ENCODE measurements around the gene MCF2L2.
"Not testable (repeated sequence)": the region's sequence is repeated elsewhere in the genome, so short reads cannot be mapped to it uniquely, and the experiment has no call there.

Gene MCF2L2

GRCh38 chr3:183210341-183210740 is 218.1 kb downstream of the MCF2L2 start:
- DNase-seq (ENCODE audit: low read depth in 2 of 2): no peak

GRCh38 chr3:183208800-183209199 is 219.6 kb downstream of the MCF2L2 start:
- no peak for DNase-seq (ENCODE audit: low read depth in 2 of 2)

- DNase-seq (ENCODE audit: low read depth in 2 of 2): no peak
Measured at GRCh38 chr3:183208260-183208659, 220.2 kb downstream of the MCF2L2 start.

- DNase-seq (ENCODE audit: low read depth in 2 of 2): no peak
Measured at GRCh38 chr3:183203670-183204069, 224.7 kb downstream of the MCF2L2 start.

GRCh38 chr3:183202004-183202722 is 226.3 kb downstream of the MCF2L2 start:
- no peak for DNase-seq (ENCODE audit: low read depth in 2 of 2)

GRCh38 chr3:183198939-183199338 is 229.5 kb downstream of the MCF2L2 start:
- no peak for DNase-seq (ENCODE audit: low read depth in 2 of 2)

- no peak for DNase-seq (ENCODE audit: low read depth in 2 of 2)
Measured at GRCh38 chr3:183197734-183198133, 230.7 kb downstream of the MCF2L2 start.

- no peak for DNase-seq (ENCODE audit: low read depth in 2 of 2)
Measured at GRCh38 chr3:183195266-183195665, 233.2 kb downstream of the MCF2L2 start.

- DNase-seq (ENCODE audit: low read depth in 2 of 2): no peak
Measured at GRCh38 chr3:183193762-183194689, 234.4 kb downstream of the MCF2L2 start.

- no peak for DNase-seq (ENCODE audit: low read depth in 2 of 2)
Measured at GRCh38 chr3:183192650-183193300, 235.6 kb downstream of the MCF2L2 start.

GRCh38 chr3:183189641-183190040 is 238.8 kb downstream of the MCF2L2 start:
- no peak for DNase-seq (ENCODE audit: low read depth in 2 of 2)

- DNase-seq (ENCODE audit: low read depth in 2 of 2): no peak
Measured at GRCh38 chr3:183188895-183189462, 239.4 kb downstream of the MCF2L2 start.

- no peak for DNase-seq (ENCODE audit: low read depth in 2 of 2)
Measured at GRCh38 chr3:183185696-183186095, 242.7 kb downstream of the MCF2L2 start.

- DNase-seq (ENCODE audit: low read depth in 2 of 2): no peak
Measured at GRCh38 chr3:183182732-183183610, 245.4 kb downstream of the MCF2L2 start.

GRCh38 chr3:183182073-183182472 is 246.3 kb downstream of the MCF2L2 start:
- DNase-seq (ENCODE audit: low read depth in 2 of 2): no peak

GRCh38 chr3:183181606-183182005 is 246.8 kb downstream of the MCF2L2 start:
- no peak for DNase-seq (ENCODE audit: low read depth in 2 of 2)

GRCh38 chr3:183180784-183181295 is 247.6 kb downstream of the MCF2L2 start:
- no peak for DNase-seq (ENCODE audit: low read depth in 2 of 2)

- DNase-seq (ENCODE audit: low read depth in 2 of 2): no peak
Measured at GRCh38 chr3:183180110-183180783, 248.2 kb downstream of the MCF2L2 start.

GRCh38 chr3:183179550-183179908 is 248.9 kb downstream of the MCF2L2 start:
- not testable (repeated sequence) for DNase-seq (ENCODE audit: low read depth in 2 of 2)

- DNase-seq (ENCODE audit: low read depth in 2 of 2): peak; percentile 36 to 44
Measured at GRCh38 chr3:183178833-183179549, 249.4 kb downstream of the MCF2L2 start.
